SU-DHL-6 (cell line): ENCODE data around the gene PRAMEF1.

Source experiments
- CTCF ChIP-seq: fragments of 200-600 bp; sonication (generic); IDR thresholded peaks from one replicate; pipeline ENCODE4 v1.5.1; 2017; ENCODE audit warnings: antibody characterized with exemption, mild to moderate bottlenecking, low read length, moderate library complexity; ENCODE audit not compliant: insufficient read depth, poor library complexity, severe bottlenecking
- EZH2phosphoT487 ChIP-seq: fragments of 200-600 bp; sonication (generic), shearing (Covaris generic); conservative IDR thresholded peaks from 2 replicates; pipeline ENCODE4 v1.6.1; 2018; ENCODE audit warnings: mild to moderate bottlenecking, antibody characterized with exemption, low read length, moderate library complexity, mixed read lengths

GRCh38 chr1:12774801-12775345 is 16.3 kb upstream of the PRAMEF1 start:
- TF ChIP-seq CTCF = no peak
- no peak for TF ChIP-seq EZH2phosphoT487
